Activated T-cell treated with anti-CD3 and anti-CD28 coated beads, Interleukin-2, amount 50 U/mL, for 72 hours (primary cell): ENCODE data around the gene EIF4E1B. TPM values are rescaled to one million over a fixed set of nuclear protein-coding genes. Genes with fewer than 3 reads are reported as not detected.

ENCODE experiments used
- ATAC-seq, 2 donors: fragments of 150-1000 bp; cut with Tn5 transposase; replicated peaks in 1 of 2; 2 replicates each; pipeline ENCODE4 v1.10.0; 2021; ENCODE audit warnings: moderate library complexity in 2 of 2, mild to moderate bottlenecking in 1 of 2
- DNase-seq, 2 donors: peaks; one replicate each; pipeline ENCODE4 v3.0.0; 2021 to 2022; ENCODE audit warnings: mixed read lengths in 1 of 2
- H3K27ac Mint-ChIP-seq: one replicate; pipeline ENCODE4 v1.8.0; 2022; ENCODE audit warnings: mild to moderate bottlenecking, moderate library complexity, mixed read lengths
- H3K27me3 Mint-ChIP-seq: one replicate; pipeline ENCODE4 v1.8.0; 2022; ENCODE audit warnings: low read depth, mixed read lengths
- H3K36me3 Mint-ChIP-seq, 2 donors: one replicate each; pipeline ENCODE4 v1.8.0; 2022; ENCODE audit warnings: mixed read lengths in 2 of 2, mild to moderate bottlenecking in 1 of 2; ENCODE audit not compliant: insufficient read depth in 2 of 2
- H3K4me1 Mint-ChIP-seq: one replicate; pipeline ENCODE4 v1.8.0; 2022; ENCODE audit warnings: low read depth, mixed read lengths
- H3K4me3 Mint-ChIP-seq, 2 donors: one replicate each; pipeline ENCODE4 v1.8.0; 2022; ENCODE audit warnings: mild to moderate bottlenecking in 2 of 2, mixed read lengths in 2 of 2, moderate library complexity in 2 of 2
- H3K9me3 Mint-ChIP-seq, 2 donors: one replicate each; pipeline ENCODE4 v1.8.0; 2022; ENCODE audit warnings: mixed read lengths in 2 of 2
- total RNA-seq, 2 donors: library from RNA; stranded (reverse); gene quantifications; one replicate each; pipeline ENCODE4 v1.2.3, GENCODE V29; 2022

EIF4E1B gene
- total RNA-seq, 2 donors from 2014 or later: not detected

GRCh38 chr5:176648474-176649194 lies 18.2 kb downstream of the EIF4E1B start:
- peaks cover 59% of the 10 kb centered on the region for H3K4me1 Mint-ChIP-seq
- H3K27ac Mint-ChIP-seq: peak overlapping the region; percentile 77
- no peak for ATAC-seq
- peak overlapping the region; percentile 84 to 85 for H3K4me3 Mint-ChIP-seq
- H3K9me3 Mint-ChIP-seq: no peaks in the 10 kb centered on the region
- DNase-seq: peak in 1 of 2 donors; percentile 43
- H3K36me3 Mint-ChIP-seq: peaks cover 2 to 4% of the 10 kb centered on the region in 2 donors
- H3K27me3 Mint-ChIP-seq: peaks cover 5% of the 10 kb centered on the region

- ATAC-seq (no peak), DNase-seq (no peak)
- Mint-ChIP-seq H3K9me3 (no peaks in the 10 kb centered on the region), H3K27ac (no peak overlapping the region), H3K36me3 (peaks cover 4% of the 10 kb centered on the region in 2 donors), H3K27me3 (peaks cover 5% of the 10 kb centered on the region), H3K4me1 (peaks cover 66% of the 10 kb centered on the region), H3K4me3 (peak overlapping the region in 1 of 2 donors; percentile 1)
Observed at GRCh38 chr5:176650354-176650884, 19.9 kb downstream of the EIF4E1B start.

DNA sequence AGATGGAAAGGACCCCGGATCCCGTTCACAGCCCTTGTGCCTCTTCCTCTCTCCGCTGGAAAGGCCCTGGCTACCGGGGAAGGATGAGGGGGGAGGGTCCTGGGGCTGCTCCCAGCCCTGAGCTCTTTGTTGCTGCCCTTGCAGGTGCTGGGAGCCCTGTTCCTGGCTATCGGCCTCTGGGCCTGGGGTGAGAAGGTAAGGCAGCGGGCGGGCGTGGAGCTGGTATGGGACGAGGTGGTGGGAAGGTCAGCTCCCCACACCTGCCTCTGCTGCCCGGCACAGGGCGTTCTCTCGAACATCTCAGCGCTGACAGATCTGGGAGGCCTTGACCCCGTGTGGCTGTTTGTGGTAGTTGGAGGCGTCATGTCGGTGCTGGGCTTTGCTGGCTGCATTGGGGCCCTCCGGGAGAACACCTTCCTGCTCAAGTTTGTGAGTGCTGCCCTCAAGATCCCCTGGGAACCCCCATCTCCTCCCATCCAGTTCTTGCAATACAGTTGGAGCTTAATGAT lies 21.1 kb downstream of the EIF4E1B start:
- Mint-ChIP-seq H3K27me3 (peaks cover 5% of the 10 kb centered on the region), H3K4me3 (no peak overlapping the region), H3K36me3 (peaks cover 4 to 6% of the 10 kb centered on the region in 2 donors), H3K9me3 (no peaks in the 10 kb centered on the region), H3K27ac (no peak overlapping the region), H3K4me1 (peaks cover 56% of the 10 kb centered on the region)
- ATAC-seq: no peak
- no peak for DNase-seq

- Mint-ChIP-seq H3K4me3 (no peak overlapping the region), H3K27ac (no peak overlapping the region), H3K4me1 (peaks cover 52% of the 10 kb centered on the region), H3K9me3 (no peaks in the 10 kb centered on the region), H3K27me3 (peaks cover 5% of the 10 kb centered on the region), H3K36me3 (peaks cover 4 to 6% of the 10 kb centered on the region in 2 donors)
- no peak for ATAC-seq
- no peak for DNase-seq
Observed at GRCh38 chr5:176652136-176652535, 21.7 kb downstream of the EIF4E1B start.

- DNase-seq (peak; percentile 79 to 90), ATAC-seq (peak; percentile 89 to 90)
- peaks cover 57% of the 10 kb centered on the region for H3K4me1 Mint-ChIP-seq
Observed at GRCh38 chr5:176653401-176654385, 23.2 kb downstream of the EIF4E1B start.

GRCh38 chr5:176654856-176655255 lies 24.4 kb downstream of the EIF4E1B start:
- ATAC-seq (no peak), DNase-seq (peak in 1 of 2 donors; percentile 26)
- peaks cover 58% of the 10 kb centered on the region for H3K4me1 Mint-ChIP-seq
- no peaks in the 10 kb centered on the region for H3K9me3 Mint-ChIP-seq
- H3K4me3 Mint-ChIP-seq: peak overlapping the region in 1 of 2 donors; percentile 44
- H3K27ac Mint-ChIP-seq: no peak overlapping the region
- H3K36me3 Mint-ChIP-seq: peaks cover 4 to 6% of the 10 kb centered on the region in 2 donors
- H3K27me3 Mint-ChIP-seq: peaks cover 5% of the 10 kb centered on the region

More at GRCh38 chr5:176653401-176654385, 23.2 kb downstream of the EIF4E1B start:
- Mint-ChIP-seq H3K36me3 (peaks cover 4 to 6% of the 10 kb centered on the region in 2 donors), H3K27me3 (peaks cover 5% of the 10 kb centered on the region), H3K27ac (peak overlapping the region; percentile 1), H3K4me3 (peak overlapping the region; percentile 1 to 46), H3K9me3 (no peaks in the 10 kb centered on the region)

DNA sequence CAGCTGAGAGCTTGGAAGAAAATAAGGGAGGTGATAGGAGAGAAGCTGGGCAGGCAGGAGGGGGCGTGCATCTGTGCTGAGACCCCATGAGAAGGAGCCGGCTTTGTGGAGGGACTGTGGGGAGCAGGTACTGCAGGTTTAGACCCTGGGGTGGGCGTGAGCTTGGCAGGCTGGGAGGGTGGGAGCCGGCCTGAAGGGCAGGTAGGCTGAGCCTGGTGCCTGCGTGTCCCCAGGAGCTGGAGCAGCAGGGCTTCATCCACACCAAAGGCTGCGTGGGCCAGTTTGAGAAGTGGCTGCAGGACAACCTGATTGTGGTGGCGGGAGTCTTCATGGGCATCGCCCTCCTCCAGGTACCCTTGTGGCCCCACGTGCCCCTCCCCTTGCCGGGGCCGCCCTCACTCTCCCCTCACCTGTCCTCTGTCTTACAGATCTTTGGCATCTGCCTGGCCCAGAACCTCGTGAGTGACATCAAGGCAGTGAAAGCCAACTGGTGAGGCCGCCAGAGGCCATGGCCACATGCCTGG lies 26.1 kb downstream of the EIF4E1B start:
- H3K36me3 Mint-ChIP-seq: peaks cover 4 to 6% of the 10 kb centered on the region in 2 donors
- H3K27me3 Mint-ChIP-seq: no peaks in the 10 kb centered on the region
- H3K4me3 Mint-ChIP-seq: no peak overlapping the region
- H3K4me1 Mint-ChIP-seq: peaks cover 56% of the 10 kb centered on the region
- H3K27ac Mint-ChIP-seq: no peak overlapping the region
- ATAC-seq: no peak
- no peaks in the 10 kb centered on the region for H3K9me3 Mint-ChIP-seq
- DNase-seq: no peak

- H3K27ac Mint-ChIP-seq: no peak overlapping the region
- H3K4me3 Mint-ChIP-seq: peak overlapping the region; percentile 38 to 57
- ATAC-seq: peak; percentile 44 to 50
- H3K36me3 Mint-ChIP-seq: peaks cover 4 to 6% of the 10 kb centered on the region in 2 donors
- peak; percentile 66 to 69 for DNase-seq
- peaks cover 45% of the 10 kb centered on the region for H3K4me1 Mint-ChIP-seq
- no peaks in the 10 kb centered on the region for H3K27me3 Mint-ChIP-seq
- H3K9me3 Mint-ChIP-seq: no peaks in the 10 kb centered on the region
Observed at GRCh38 chr5:176658007-176658599, 27.6 kb downstream of the EIF4E1B start.

DNA sequence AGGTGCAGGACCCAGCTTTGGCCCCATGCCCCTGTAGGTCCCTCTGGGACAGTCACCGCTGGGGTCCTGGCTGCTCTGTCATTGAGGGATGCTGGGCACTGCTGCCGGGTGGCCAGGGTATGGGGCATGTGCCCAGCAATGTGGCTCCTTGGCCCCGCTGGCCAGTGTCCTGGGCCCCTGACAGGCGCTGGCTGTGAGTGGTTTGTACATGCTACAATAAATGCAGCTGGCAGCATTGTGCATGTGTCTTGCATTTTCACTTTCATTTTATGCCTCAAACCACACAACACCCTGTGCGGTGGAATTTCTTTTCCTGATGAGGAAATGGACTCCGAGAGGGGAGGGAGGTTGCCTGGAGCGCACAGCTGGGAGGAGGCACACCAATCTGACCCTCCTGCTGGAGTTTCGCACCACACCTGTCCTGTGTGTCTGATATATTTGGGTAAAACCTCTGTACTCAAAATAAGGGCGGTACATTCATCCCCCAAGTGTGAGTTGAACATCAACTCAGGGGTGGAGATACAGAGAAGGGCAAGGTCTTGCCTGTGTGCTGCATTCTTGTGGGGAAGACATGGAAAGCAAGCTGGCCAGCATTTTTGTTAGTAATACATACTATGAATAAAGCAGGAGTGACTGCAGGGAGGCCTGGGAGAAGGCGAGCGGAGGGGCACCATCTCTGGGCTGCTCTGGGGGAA lies 28.5 kb downstream of the EIF4E1B start:
- Mint-ChIP-seq H3K27ac (no peak overlapping the region), H3K27me3 (peaks cover 5% of the 10 kb centered on the region), H3K4me1 (peaks cover 36% of the 10 kb centered on the region), H3K9me3 (no peaks in the 10 kb centered on the region), H3K4me3 (peak overlapping the region; percentile 57 to 71), H3K36me3 (peaks cover 0 to 2% of the 10 kb centered on the region in 2 donors)
- ATAC-seq (peak in 1 of 2 donors; percentile 18), DNase-seq (no peak)

GRCh38 chr5:176659512-176659839 lies 29.0 kb downstream of the EIF4E1B start:
- DNase-seq (no peak), ATAC-seq (no peak)
- Mint-ChIP-seq H3K4me3 (no peak overlapping the region), H3K27ac (no peak overlapping the region), H3K27me3 (peaks cover 11% of the 10 kb centered on the region), H3K9me3 (no peaks in the 10 kb centered on the region), H3K4me1 (peaks cover 33% of the 10 kb centered on the region), H3K36me3 (peaks cover 0 to 2% of the 10 kb centered on the region in 2 donors)

DNA sequence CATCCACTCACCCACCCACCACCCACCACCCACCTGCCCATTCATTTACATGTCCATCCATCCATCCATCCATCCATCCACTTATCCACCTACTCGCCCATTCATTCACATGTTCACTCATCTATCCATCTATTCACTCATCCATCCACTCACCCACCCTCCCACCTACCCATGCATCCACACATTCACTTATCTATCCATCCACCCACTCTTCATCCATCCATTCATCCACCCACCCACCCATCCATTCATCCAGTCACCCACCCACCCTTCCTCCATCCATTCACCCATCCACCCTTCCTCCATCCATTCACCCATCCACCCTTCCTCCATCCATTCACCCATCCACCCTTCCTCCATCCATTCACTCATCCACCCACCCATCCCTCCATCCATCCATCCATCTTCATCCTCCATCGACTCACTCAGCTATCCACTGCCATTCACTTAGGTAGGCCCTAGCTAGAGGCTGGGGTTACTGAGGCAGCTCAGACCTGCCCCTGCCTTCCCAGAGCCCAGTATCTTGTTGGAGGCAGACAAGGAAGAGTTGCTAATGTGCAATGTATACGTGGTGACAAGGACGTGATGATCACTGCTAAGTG lies 29.5 kb downstream of the EIF4E1B start:
- H3K27me3 Mint-ChIP-seq: peaks cover 11% of the 10 kb centered on the region
- H3K4me1 Mint-ChIP-seq: peaks cover 33% of the 10 kb centered on the region
- no peaks in the 10 kb centered on the region for H3K9me3 Mint-ChIP-seq
- no peak overlapping the region for H3K4me3 Mint-ChIP-seq
- ATAC-seq: no peak
- peaks cover 0 to 2% of the 10 kb centered on the region in 2 donors for H3K36me3 Mint-ChIP-seq
- H3K27ac Mint-ChIP-seq: no peak overlapping the region
- no peak for DNase-seq

DNA sequence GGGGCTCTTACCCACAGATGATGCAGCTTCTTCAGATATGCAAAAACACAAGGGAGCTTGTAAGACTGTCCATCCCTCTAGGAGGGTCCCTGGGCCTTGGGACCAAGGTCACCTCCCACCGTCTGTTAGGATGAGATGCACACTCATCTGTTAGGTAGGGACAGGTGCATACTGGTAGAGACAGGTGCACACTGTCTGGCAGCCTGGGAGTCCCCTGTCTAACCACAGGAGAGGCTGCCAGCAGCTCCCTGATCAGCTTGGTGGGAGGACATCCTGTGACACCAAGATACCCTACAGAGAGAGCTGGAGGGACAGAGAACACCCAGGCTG lies 30.0 kb downstream of the EIF4E1B start:
- no peak for DNase-seq
- ATAC-seq: peak; percentile 38 to 51
- Mint-ChIP-seq H3K27me3 (peaks cover 16% of the 10 kb centered on the region), H3K36me3 (peaks cover 0 to 2% of the 10 kb centered on the region in 2 donors), H3K4me3 (no peak overlapping the region), H3K9me3 (no peaks in the 10 kb centered on the region), H3K27ac (no peak overlapping the region), H3K4me1 (peaks cover 33% of the 10 kb centered on the region)
